ENCODE data around the gene CACNA1F.

Gene CACNA1F

GRCh38 chrX:49257846-49258748 is 25.0 kb upstream of the CACNA1F start:
- no peak for DNase-seq (ENCODE audit: low spot score)

- no peak for DNase-seq (ENCODE audit: low spot score)
Measured at GRCh38 chrX:49257074-49257790, 24.1 kb upstream of the CACNA1F start.

- no peak for DNase-seq (ENCODE audit: low spot score)
Measured at GRCh38 chrX:49256268-49256995, 23.3 kb upstream of the CACNA1F start.

- no peak for DNase-seq (ENCODE audit: low spot score)
Measured at GRCh38 chrX:49254639-49255038, 21.5 kb upstream of the CACNA1F start.

- no peak for DNase-seq (ENCODE audit: low spot score)
Measured at GRCh38 chrX:49251325-49251724, 18.2 kb upstream of the CACNA1F start.

GRCh38 chrX:49250578-49250977 is 17.4 kb upstream of the CACNA1F start:
- DNase-seq (ENCODE audit: low spot score) = no peak

- DNase-seq (ENCODE audit: low spot score) = no peak
Measured at GRCh38 chrX:49250066-49250465, 16.9 kb upstream of the CACNA1F start.

- DNase-seq (ENCODE audit: low spot score) = no peak
Measured at GRCh38 chrX:49249616-49250015, 16.5 kb upstream of the CACNA1F start.

GRCh38 chrX:49249071-49249470 is 15.9 kb upstream of the CACNA1F start:
- no peak for DNase-seq (ENCODE audit: low spot score)

GRCh38 chrX:49247916-49248811 is 15.0 kb upstream of the CACNA1F start:
- no peak for DNase-seq (ENCODE audit: low spot score)

GRCh38 chrX:49247346-49247745 is 14.2 kb upstream of the CACNA1F start:
- DNase-seq (ENCODE audit: low spot score) = no peak

GRCh38 chrX:49246541-49246940 is 13.4 kb upstream of the CACNA1F start:
- no peak for DNase-seq (ENCODE audit: low spot score)

GRCh38 chrX:49244207-49244606 is 11.1 kb upstream of the CACNA1F start:
- no peak for DNase-seq (ENCODE audit: low spot score)

GRCh38 chrX:49243166-49243565 is 10.0 kb upstream of the CACNA1F start:
- no peak for DNase-seq (ENCODE audit: low spot score)

- DNase-seq (ENCODE audit: low spot score) = no peak
Measured at GRCh38 chrX:49242545-49243066, 9.5 kb upstream of the CACNA1F start.

GRCh38 chrX:49238735-49239134 is 5.6 kb upstream of the CACNA1F start:
- DNase-seq (ENCODE audit: low spot score) = no peak

- peak; percentile 19 for DNase-seq (ENCODE audit: low spot score)
Measured at GRCh38 chrX:49237060-49237459, 3.9 kb upstream of the CACNA1F start.

GRCh38 chrX:49233887-49234555 is 881 bp upstream of the CACNA1F start:
- no peak for DNase-seq (ENCODE audit: low spot score)

- no peak for DNase-seq (ENCODE audit: low spot score)
Measured at GRCh38 chrX:49232525-49232924, 615 bp downstream of the CACNA1F start.

- no peak for DNase-seq (ENCODE audit: low spot score)
Measured at GRCh38 chrX:49231333-49232000, 1.7 kb downstream of the CACNA1F start.

Measured in germinal center (tissue), 1 donor.